Central memory CD4-positive, alpha-beta T cell (primary cell): ENCODE measurements around the gene LRFN2.

ENCODE experiments used
- DNase-seq: peaks from one replicate; pipeline ENCODE4 v3.0.0; 2022
- total RNA-seq, 3 experiments: gene quantifications; one replicate each; lab custom pipeline; 2026; lab: John Stamatoyannopoulos, UW

The LRFN2 gene
- 0 to 4.2 (median 0.21) reads per million in 3 experiments for total RNA-seq

DNA sequence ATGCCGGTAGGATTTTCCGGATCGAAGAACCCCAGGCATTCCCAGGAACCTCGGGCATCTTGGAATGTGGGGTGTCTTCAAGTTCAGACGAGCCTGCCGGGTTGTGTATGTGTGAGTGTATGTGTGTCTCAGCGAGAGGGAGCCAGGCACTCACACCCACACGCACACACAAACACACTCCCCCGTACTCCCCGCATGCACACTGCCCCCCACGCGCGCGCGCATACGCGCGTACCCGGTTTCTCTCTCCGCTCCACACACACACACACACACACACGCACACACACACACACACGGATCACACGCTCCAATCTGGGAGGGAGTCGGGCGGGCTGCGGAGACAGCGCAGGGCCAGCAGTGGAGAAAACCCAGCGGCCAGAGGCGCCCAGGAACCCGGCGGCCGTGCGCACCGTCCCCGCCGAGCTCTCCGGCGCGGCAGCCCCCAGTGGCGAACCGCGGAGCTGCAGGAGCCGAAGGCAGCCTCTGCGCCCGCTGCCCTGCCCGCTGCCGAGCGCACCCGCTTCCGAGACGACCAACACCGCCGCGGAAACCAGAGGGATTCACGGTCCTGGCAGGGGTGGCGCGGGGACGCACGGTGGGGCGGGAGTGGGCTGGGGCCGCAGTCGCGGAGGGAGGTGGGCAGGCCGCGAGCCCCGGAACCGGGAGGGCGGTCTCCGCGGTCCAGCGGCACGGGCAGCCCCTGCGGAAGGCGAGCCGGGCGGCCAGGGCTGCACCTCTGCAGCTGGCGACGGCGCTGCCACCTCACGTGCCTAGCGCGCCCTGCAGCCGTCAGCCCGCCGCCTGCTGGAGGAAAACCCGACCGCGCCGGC, at the start of gene LRFN2:
LRFN2 (minus strand) TSS at position 125 of the 830 bp plus-strand sequence.
- peak; percentile 9 for DNase-seq

DNA sequence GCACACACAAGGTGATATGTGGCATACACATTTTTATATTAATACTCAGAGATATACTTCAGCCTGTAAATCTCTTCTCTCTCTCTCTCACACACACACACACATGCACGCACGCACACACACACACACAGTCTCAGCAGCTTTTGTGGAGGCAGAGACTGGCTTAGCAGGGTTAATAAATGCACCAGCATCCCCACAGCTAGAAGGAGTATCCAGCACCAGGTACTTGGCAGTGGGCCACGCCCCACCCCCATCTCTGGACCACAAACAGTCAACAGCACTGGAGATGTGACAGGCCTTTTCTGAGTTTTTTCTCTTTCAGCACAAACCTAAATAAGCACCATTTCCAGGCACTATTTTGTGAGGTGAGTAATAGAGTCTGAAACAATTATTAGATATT, 47.3 kb upstream of the LRFN2 start:
- no peak for DNase-seq

- DNase-seq = no peak
Measured at GRCh38 chr6:40631744-40632143, 44.6 kb upstream of the LRFN2 start.

DNA sequence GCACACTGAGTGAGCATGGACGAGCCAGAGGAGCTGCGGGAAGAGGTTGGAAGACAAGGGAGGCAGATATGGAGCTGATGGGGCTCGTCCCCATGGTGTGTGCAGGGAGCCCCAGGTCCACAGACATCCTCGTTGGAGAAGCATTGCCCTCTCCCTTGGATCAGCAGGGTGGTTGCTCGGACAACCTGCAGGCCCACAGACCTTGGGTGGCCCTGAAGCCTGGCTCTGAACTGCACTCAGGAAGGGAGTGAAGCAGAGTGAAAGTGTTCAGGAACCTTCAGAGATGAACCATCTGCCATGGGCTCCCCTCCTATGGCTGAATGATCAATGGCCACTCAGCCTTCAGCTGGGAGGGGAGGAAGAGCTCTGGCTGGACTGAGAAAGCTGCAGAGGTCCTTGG, 43.3 kb upstream of the LRFN2 start:
- DNase-seq = no peak

GRCh38 chr6:40630051-40630450, 42.9 kb upstream of the LRFN2 start:
- no peak for DNase-seq

DNA sequence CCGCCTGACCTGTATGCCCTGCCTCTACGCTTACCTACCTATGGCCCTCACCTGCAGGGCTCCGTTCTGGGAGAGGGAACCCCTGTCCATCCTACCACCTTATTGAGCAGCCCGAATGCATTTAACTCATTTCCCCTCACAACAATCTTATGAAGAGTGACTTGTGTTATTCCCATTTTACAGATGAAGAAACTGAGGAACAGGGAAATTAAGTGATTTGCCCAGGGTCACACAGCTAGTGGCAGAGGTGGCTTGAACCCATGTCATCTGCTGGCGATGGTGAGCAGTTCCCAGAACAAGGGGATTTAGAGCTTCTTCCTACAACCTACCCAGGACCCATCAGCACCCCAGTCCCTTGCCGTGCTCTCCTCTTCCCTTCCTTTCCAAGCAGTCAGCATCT, 42.3 kb upstream of the LRFN2 start:
- DNase-seq = no peak

DNA sequence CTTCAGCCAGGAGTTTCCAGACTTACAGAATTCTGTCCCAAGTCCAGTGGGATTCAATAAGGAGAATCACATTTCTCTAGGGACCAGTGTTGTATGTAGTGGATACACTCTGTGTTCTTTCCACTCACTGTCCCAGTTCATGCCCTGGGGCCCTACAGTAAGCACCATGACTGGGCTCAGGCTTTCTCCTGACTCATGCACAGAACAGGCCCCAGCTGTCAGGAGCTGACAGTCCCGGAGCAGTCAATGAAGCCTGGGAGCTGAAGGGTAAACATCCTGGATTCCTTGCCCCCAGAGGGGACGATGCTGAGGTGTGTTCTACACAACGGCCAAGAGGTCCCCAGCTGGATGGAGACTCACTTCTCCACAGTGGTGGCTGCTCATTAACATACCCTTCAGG, 40.2 kb upstream of the LRFN2 start:
- no peak for DNase-seq

- no peak for DNase-seq
Measured at GRCh38 chr6:40626886-40627285, 39.7 kb upstream of the LRFN2 start.

DNA sequence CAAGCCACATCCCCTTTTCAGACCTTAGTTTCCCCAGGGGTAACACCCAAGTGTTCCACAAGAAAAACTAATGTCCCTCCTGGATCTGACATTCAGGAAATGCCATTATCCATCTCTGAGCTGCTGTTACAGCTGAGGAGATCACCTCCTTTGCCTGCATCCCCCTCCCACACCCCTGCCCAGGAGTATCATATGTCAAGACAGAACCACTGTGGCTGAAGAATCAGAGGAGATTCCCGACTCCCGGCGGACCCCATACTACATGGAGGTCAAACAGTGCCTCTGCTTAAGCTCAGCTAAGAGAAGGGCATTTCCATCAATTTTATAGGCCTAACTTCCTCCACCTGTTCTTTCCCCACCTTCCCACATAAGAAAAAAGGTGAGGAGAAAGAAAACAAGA, 36.8 kb upstream of the LRFN2 start:
- DNase-seq = no peak

DNA sequence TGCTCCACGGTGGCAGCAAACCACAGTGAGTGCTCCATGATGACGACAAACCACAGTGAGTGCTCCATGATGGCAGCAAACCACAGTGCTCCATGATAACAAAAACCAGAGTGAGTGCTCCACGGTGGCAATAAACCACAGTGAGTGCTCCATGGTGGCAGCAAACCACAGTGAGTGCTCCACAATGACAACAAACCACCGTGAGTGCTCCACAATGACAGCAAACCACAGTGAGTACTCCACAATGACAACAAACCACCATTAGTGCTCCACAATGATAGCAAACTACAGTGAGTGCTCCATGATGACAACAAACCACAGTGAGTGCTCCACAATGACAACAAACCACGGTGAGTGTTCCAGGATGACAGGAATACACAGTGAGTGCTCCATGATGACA, 36.0 kb upstream of the LRFN2 start:
- no peak for DNase-seq

DNA sequence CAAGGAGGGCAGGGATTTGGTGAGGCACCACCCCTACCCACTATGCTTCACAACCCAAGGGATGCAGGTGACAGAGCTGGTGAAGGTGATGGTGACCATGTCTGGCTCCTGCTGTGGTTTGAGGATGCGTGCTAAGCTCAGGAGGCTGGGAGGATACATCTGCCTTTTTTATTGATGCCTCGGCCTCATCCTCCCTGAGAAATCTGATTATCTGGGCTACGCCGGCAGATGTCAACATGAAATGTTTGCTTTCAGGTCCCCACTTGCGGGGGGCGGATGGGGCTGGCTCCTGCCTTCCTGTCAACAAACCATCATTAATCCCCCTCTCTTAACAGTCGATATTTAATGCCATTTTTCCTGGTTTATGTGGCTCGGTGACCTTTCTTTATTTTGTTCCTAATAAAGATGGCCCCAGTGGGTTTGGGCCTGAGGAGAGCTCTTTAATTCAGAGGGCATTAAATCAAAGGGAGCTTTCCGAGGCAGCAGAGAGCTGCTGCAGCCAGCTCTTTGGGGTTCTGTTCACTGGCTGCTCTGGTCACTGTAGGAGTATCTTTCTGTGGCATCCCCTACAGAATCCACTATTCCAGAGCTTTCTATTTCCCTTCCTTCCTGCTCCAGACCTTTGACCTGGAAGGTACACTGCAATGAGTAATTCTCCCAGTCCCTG, 33.5 kb upstream of the LRFN2 start:
- DNase-seq = no peak

DNA sequence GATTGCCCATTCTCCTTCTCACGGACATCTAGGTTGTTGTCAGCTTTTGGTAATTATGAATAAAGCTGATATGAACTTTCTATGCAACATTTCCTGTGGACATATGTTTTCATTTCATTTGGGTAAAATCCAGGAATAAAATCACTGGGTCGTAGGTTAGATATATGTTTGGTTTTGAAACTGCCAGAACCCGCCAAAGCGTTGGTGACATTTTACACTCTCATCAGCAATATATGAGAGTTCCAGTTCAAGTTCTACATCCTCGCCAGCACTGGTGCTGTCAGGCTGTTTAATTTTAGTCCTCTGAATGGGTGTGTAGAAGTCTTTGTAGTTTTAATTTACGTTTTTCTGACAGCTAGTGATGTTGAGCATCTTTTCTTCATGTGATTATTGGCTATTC, 27.5 kb upstream of the LRFN2 start:
- no peak for DNase-seq

- no peak for DNase-seq
Measured at GRCh38 chr6:40611912-40612311, 24.7 kb upstream of the LRFN2 start.

DNA sequence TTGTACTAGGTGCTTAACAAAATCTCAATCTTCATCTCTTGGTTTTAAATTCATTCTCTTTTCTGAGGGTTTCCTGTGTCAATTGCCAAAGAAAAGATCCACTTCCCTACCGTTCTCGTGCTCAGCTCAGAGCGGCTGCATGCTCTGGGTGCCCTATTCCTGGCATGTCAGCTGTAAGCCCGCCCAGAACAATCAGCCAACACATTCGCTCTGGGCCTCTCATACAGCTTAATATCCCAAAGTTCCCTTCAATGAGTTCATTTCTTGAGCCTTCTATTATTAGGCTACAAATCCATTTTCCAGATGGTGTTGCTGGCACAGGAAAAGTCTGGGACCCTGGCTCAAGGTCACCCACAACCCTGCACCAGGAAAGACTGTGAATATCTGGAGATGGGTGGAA, 24.3 kb upstream of the LRFN2 start:
- no peak for DNase-seq

DNA sequence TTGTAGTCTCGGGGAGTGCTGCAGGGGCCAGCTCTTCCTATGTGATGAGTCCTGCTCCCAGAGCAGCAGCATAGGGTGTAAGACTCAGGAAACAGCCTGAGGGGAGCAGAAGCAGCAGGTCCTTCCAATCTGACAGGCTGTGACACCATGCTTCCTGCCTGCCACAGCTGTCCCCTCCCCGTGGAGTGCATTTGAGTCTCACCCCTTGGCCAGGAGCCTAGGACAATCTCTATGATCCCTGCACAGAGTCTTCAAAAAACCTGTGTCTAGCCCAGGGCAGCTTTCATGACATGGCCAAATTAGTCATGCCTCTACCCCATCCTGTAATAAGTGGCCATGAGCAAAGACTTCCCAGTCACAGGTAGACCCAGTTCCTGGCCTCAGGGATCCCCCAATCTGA, 23.1 kb upstream of the LRFN2 start:
- no peak for DNase-seq

DNA sequence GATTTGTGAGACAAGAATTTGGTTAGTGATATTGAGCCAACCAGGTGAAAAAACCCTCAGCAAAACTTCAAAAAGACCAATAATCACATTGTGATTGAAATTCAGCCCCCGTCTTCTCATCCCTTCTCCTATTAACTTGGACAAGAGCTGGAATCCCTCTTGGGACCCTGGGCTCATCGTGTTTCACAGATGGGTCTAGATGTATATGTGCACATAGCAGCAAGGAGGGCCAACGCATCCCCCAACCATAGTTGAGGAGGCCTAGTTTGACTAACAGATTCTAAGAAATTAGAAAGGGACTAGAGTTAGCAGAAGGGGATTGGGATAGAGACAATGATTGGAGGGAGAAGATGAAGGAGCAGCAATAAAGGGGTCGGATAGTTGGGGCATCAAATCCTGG, 19.8 kb upstream of the LRFN2 start:
- DNase-seq = no peak

GRCh38 chr6:40606526-40606925, 19.4 kb upstream of the LRFN2 start:
- no peak for DNase-seq

- DNase-seq = no peak
Measured at GRCh38 chr6:40604082-40604481, 16.9 kb upstream of the LRFN2 start.

DNA sequence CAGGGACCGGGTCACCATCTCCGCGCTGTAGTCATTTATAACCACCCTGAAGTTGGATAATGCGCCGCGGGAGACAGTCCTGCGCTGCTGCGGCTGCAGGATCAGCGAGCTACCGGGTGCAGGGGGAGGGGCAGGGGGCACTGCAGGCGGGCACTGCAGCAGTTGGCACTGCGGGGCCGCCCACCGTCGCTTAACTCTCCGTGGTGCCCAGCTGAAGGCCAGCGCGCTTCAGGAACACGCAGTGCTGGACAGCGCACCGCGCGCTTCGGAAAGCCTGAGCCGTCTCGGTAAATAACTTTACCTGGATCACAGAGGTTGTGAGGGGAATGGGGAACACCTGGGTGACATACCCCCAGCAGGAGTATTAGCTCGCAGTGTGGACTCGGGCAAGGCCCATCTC, 12.4 kb upstream of the LRFN2 start:
- no peak for DNase-seq

GRCh38 chr6:40598516-40598915, 11.4 kb upstream of the LRFN2 start:
- no peak for DNase-seq

DNA sequence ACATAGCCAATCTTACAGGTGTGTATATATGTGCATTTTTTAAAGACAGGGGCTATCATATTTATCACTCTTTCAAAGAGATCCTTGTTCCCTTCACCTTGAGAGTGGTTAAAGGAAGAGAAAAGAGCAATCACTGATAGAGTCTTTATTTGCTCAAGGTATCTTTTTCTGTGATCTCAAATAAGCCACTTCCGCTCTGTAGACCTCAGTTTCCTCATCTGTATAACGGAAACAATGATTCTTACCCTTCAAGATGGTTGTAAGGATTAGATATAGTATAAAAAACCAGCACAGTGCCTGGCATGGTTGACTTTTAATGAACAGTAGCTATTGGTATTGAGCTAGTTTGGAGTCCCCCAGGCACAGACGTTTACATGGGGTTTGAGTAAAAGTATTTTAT, 10.1 kb upstream of the LRFN2 start:
- no peak for DNase-seq

DNA sequence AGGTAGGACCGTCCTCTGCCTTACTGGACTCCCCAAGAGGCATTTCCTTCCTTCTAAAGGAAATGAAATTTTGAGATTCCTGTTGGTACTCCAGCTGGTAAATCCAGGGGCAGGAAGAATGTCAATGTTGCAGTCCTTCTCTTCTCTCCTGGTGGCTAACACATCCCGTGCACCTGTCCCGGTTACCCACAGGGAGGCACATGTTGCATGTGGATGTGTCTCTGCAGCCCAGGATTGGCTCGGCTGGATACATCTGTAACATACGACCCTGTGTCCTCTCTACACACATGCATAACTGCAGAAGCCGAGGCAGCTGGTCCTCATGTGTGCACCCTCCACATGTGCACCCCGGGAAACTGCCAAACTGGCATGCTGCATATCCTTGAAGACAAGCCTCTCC, 1.3 kb upstream of the LRFN2 start:
- no peak for DNase-seq

DNA sequence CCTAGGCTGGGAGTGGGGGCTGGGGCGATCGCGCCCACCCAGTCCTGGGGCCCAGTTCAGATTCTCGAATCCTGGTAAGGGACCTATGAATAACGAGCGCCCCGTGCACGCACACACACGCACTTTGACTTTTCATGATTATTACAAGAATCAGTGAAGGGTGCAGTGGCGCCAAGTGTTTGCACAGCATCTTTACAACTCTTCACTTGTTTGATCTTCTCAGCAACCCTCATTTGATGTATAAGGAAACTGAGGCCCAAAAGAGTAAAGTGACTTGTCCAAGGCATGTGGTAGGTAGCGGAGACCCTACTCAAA, 863 bp upstream of the LRFN2 start:
- no peak for DNase-seq

- no peak for DNase-seq
Measured at GRCh38 chr6:40586369-40587201, 579 bp downstream of the LRFN2 start.
